SK-N-MC (cell line): Measurements from ENCODE around the gene ANKRD33.

ENCODE experiments used
- EZH2 ChIP-seq: fragments of 200-600 bp; sonication (generic); IDR thresholded peaks from one replicate; pipeline ENCODE4 v1.6.1; 2017; ENCODE audit warnings: antibody characterized with exemption
- POLR2AphosphoS5 ChIP-seq: IDR thresholded peaks from 2 replicates; pipeline ENCODE4 v1.6.1; 2012; ENCODE audit warnings: mild to moderate bottlenecking, low read depth, low read length, borderline replicate concordance

DNA sequence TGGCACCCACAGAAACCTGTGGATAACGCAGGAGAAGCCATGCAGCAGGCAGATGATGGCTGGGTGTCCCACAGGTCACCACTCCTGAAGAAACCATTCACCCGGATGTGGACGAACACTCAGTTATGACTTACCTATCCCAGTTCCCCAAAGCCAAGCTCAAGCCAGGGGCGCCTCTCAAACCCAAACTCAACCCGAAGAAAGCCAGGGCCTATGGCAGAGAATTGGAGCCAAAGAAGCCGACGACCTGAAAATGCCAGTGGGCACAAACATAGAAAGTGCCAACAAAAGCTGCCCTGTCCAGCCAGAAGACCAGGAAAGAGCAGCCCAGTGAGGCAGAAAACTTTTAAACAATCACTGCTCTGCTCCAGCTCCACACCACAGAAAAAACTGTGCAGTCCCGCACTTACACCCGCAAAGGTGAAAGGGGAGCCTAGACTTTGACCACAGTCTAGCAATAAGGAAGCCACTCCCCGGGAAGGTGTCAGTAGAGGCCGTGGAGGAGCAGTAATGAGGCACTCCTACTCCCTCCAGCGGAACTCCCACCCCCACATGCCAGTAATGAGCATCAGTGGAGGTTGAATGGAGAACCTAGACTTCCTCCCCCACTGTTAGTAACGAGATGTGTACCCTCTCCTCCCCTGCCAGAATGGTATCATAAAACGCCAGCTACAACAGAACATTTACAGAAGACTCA is 13.4 kb downstream of the ANKRD33 start:
- TF ChIP-seq POLR2AphosphoS5 (no peak), EZH2 (no peak)
